ENCODE data around the gene UCK1. TPM values are rescaled to one million over a fixed set of nuclear protein-coding genes. Genes with fewer than 3 reads are reported as not detected.

UCK1 gene
- total and polyA plus RNA-seq, 2 of the 13 experiments (the other 11 are each of a cell fraction or from before 2014, with no cell fraction given), result 11.0 to 24.1 TPM

GRCh38 chr9:131529597-131530545 lies 1.2 kb downstream of the UCK1 start (continued):
- TF ChIP-seq, protein P1, sequence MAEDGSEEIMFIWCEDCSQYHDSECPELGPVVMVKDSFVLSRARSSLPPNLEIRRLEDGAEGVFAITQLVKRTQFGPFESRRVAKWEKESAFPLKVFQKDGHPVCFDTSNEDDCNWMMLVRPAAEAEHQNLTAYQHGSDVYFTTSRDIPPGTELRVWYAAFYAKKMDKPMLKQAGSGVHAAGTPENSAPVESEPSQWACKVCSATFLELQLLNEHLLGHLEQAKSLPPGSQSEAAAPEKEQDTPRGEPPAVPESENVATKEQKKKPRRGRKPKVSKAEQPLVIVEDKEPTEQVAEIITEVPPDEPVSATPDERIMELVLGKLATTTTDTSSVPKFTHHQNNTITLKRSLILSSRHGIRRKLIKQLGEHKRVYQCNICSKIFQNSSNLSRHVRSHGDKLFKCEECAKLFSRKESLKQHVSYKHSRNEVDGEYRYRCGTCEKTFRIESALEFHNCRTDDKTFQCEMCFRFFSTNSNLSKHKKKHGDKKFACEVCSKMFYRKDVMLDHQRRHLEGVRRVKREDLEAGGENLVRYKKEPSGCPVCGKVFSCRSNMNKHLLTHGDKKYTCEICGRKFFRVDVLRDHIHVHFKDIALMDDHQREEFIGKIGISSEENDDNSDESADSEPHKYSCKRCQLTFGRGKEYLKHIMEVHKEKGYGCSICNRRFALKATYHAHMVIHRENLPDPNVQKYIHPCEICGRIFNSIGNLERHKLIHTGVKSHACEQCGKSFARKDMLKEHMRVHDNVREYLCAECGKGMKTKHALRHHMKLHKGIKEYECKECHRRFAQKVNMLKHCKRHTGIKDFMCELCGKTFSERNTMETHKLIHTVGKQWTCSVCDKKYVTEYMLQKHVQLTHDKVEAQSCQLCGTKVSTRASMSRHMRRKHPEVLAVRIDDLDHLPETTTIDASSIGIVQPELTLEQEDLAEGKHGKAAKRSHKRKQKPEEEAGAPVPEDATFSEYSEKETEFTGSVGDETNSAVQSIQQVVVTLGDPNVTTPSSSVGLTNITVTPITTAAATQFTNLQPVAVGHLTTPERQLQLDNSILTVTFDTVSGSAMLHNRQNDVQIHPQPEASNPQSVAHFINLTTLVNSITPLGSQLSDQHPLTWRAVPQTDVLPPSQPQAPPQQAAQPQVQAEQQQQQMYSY (CRISPR knock-in tag; IDR thresholded peaks at IDR 0.05), result no peak
- TF ChIP-seq SRSF1 (optimal IDR thresholded peaks at IDR 0.05; ENCODE audit: low read depth, low read length) (no peak), ZNF883 (CRISPR knock-in tag; IDR thresholded peaks at IDR 0.05; ENCODE audit: not compliant biosample characterization) (no peak), ZFAT (CRISPR knock-in tag; conservative IDR thresholded peaks at IDR 0.05) (no peak), MAX (IDR thresholded peaks at IDR 0.05) (peak; percentile 12; the same call in 1 of the 2 replicates), GATA4 (IDR thresholded peaks at IDR 0.05; ENCODE audit: borderline replicate concordance, low read depth) (no peak), ATF3 (CRISPR knock-in tag; IDR thresholded peaks at IDR 0.05) (no peak), ZNF775 (CRISPR knock-in tag; IDR thresholded peaks at IDR 0.05; ENCODE audit: borderline replicate concordance) (no peak), POGK (CRISPR knock-in tag; conservative IDR thresholded peaks at IDR 0.05) (no peak), RFXAP (CRISPR knock-in tag; IDR thresholded peaks at IDR 0.05; ENCODE audit: borderline replicate concordance) (0 out of 2 replicates have a peak, but pooled peaks have one; percentile 24), SPEN (CRISPR knock-in tag; IDR thresholded peaks at IDR 0.05; ENCODE audit: low read depth) (peak; percentile 67), MTF2 (CRISPR knock-in tag; IDR thresholded peaks at IDR 0.05; ENCODE audit: borderline replicate concordance) (no peak), BHLHE40 (IDR thresholded peaks at IDR 0.05; ENCODE audit: low read length) (peak; percentile 41; the same call in 1 of the 2 replicates), ZNF251 (CRISPR knock-in tag; IDR thresholded peaks at IDR 0.05) (no peak), DNMT3B (CRISPR knock-in tag; conservative IDR thresholded peaks at IDR 0.05) (no peak), POLR2A (IDR thresholded peaks at IDR 0.05; ENCODE audit: insufficient read depth in 1 of 2, low read depth in 2 of 2, low read length in 2 of 2) (0 out of 4 replicates have a peak, but pooled peaks of 1 of the 2 experiments have one; percentile 23), ZNF607 (CRISPR knock-in tag; IDR thresholded peaks at IDR 0.05; ENCODE audit: borderline replicate concordance) (0 out of 2 replicates have a peak, but pooled peaks have one; percentile 27), ZFX (CRISPR knock-in tag; IDR thresholded peaks at IDR 0.05; ENCODE audit: low read depth) (peak; percentile 75), SALL1 (CRISPR knock-in tag; IDR thresholded peaks at IDR 0.05) (0 out of 2 replicates have a peak, but pooled peaks have one; percentile 9), MTERF4 (CRISPR knock-in tag; IDR thresholded peaks at IDR 0.05) (no peak), LCORL (IDR thresholded peaks at IDR 0.05) (no peak), LCORL (CRISPR knock-in tag; IDR thresholded peaks at IDR 0.05) (peak; percentile 56; the same call in 1 of the 2 replicates)

Measured in HepG2 (cell line).